AG08396 (cell line): ENCODE measurements around the gene VIP.

Experiments
- DNase-seq: peaks from one replicate; pipeline ENCODE4 v3.0.0; 2012; ENCODE audit warnings: low spot score, mixed read lengths

VIP gene

GRCh38 chr6:152783217-152783878 lies 32.8 kb downstream of the VIP start:
- DNase-seq = no peak

GRCh38 chr6:152794696-152795095 lies 44.1 kb downstream of the VIP start:
- DNase-seq = no peak

- no peak for DNase-seq
Measured at GRCh38 chr6:152804150-152804549, 53.6 kb downstream of the VIP start.
